Spleen (tissue), 7 donors: Measurements from ENCODE around the gene PLA2G4A.

Source experiments
- CTCF ChIP-seq, 11 experiments: fragments of 200-600 bp in 7 of 11; fragments of 450-650 bp in 4 of 11; sonication (generic) in 4 of 11; IDR thresholded peaks in 8 of 11; conservative IDR thresholded peaks in 3 of 11; 1 replicate in 7 of 11; 2 replicates in 4 of 11; pipeline versions ENCODE4 v1.4.0 to v1.8.0; 2016 to 2021; ENCODE audit warnings: antibody characterized with exemption in 11 of 11, inconsistent platforms in 4 of 11, mild to moderate bottlenecking in 1 of 11
- POLR2A ChIP-seq, 3 donors: fragments of 450-650 bp; IDR thresholded peaks; one replicate each; pipeline ENCODE4 v1.5.1; 2017; ENCODE audit warnings: antibody characterized with exemption in 3 of 3, mild to moderate bottlenecking in 1 of 3
- POLR2AphosphoS5 ChIP-seq, 3 donors: sonication (generic); formaldehyde crosslinking; IDR thresholded peaks; one replicate each; pipeline ENCODE4 v1.5.1; 2017; ENCODE audit warnings: antibody characterized with exemption in 3 of 3
- donor health status: DM: no; HTN: no; CAD: no; lungs with moderate emphysema.
- donor health status: DM: no; HTN: no; CAD: no.
- donor health status: DM: no; HTN: no; CAD: no.

GRCh38 chr1:186873687-186874086, 44.9 kb downstream of the PLA2G4A start:
- TF ChIP-seq POLR2A (IDR thresholded peaks at IDR 0.05) (no peak), CTCF (IDR thresholded peaks at IDR 0.05 in 8 of 11, conservative IDR thresholded peaks at IDR 0.05 in 3 of 11) (no peak), POLR2AphosphoS5 (IDR thresholded peaks at IDR 0.05) (no peak)
